Panc1 (cell line): Measurements from ENCODE around the gene GATB. TPM values are rescaled to one million over a fixed set of nuclear protein-coding genes. Genes with fewer than 3 reads are reported as not detected.

Experiments used
- ATAC-seq: fragments of 200-7000 bp; cut with Tn5 transposase; 2 replicates; pipeline ENCODE4 v1.9.1; 2020; ENCODE audit warnings: mild to moderate bottlenecking, moderate library complexity
- BruUV-seq: library from RNA; stranded (reverse); fragments of 400-500 nt; replicated peaks from 2 replicates; lab custom pipeline; 2021; lab: Mats Ljungman, UMichigan
- CTCF ChIA-PET: fragments of 300-600 bp; sonication (Branson Sonifier 250); formaldehyde crosslinking; loops from one replicate; lab custom pipeline; 2022; ENCODE audit warnings: antibody characterized with exemption; lab: Charles Lee
- POLR2A ChIA-PET: fragments of 300-600 bp; sonication (Branson Sonifier 250); formaldehyde crosslinking; loops from one replicate; lab custom pipeline; 2022; ENCODE audit warnings: antibody characterized with exemption; lab: Charles Lee
- DNase-seq: peaks from one replicate; pipeline ENCODE4 v3.0.0-alpha.2; 2010; ENCODE audit warnings: low read depth, low spot score
- H3K27ac ChIP-seq: 2 replicates; pipeline ENCODE4 v1.5.1; 2011; ENCODE audit warnings: mild to moderate bottlenecking, low read length, inconsistent platforms
- H3K27me3 ChIP-seq: fragments of 200-500 bp; sonication (Bioruptor generic); 2 replicates; pipeline ENCODE4 v1.6.0; 2014; ENCODE audit warnings: low read length, inconsistent platforms; ENCODE audit not compliant: control insufficient read depth, insufficient read depth
- H3K36me3 ChIP-seq: fragments of 200-500 bp; sonication (Bioruptor generic); 2 replicates; pipeline ENCODE4 v1.5.1; 2014; ENCODE audit warnings: inconsistent platforms, mild to moderate bottlenecking, low read length, moderate library complexity; ENCODE audit not compliant: control insufficient read depth, insufficient read depth
- H3K4me1 ChIP-seq: 2 replicates; pipeline ENCODE4 v1.5.1; 2011; ENCODE audit warnings: inconsistent platforms, mild to moderate bottlenecking, low read length, moderate library complexity; ENCODE audit not compliant: control insufficient read depth, insufficient read depth
- H3K4me3 ChIP-seq, 2 experiments: 2 replicates each; pipeline ENCODE4 v1.5.1; 2011 to 2012; ENCODE audit warnings: low read depth in 2 of 2, low read length in 2 of 2, mild to moderate bottlenecking in 2 of 2, inconsistent platforms in 1 of 2, moderate library complexity in 1 of 2
- H3K9me3 ChIP-seq: fragments of 200-500 bp; sonication (Bioruptor generic); 2 replicates; pipeline ENCODE4 v1.5.1; 2014; ENCODE audit warnings: low read depth, mild to moderate bottlenecking, inconsistent platforms, low read length, moderate library complexity; ENCODE audit not compliant: control insufficient read depth, insufficient read depth
- CTCF ChIP-seq: fragments of 450-650 bp; IDR thresholded peaks from 2 replicates; pipeline ENCODE4 v1.5.1; 2017; ENCODE audit warnings: mild to moderate bottlenecking
- POLR2AphosphoS5 ChIP-seq: IDR thresholded peaks from 2 replicates; pipeline ENCODE4 v1.6.1; 2012; ENCODE audit warnings: mild to moderate bottlenecking, low read depth, low read length, moderate library complexity
- SIN3A ChIP-seq: IDR thresholded peaks from 2 replicates; pipeline ENCODE4 v1.6.1; 2012; ENCODE audit warnings: low read depth, mild to moderate bottlenecking, low read length, moderate library complexity, borderline replicate concordance; ENCODE audit not compliant: insufficient read depth
- TCF7L2 ChIP-seq: IDR thresholded peaks from 2 replicates; pipeline ENCODE4 v1.6.1; 2011; ENCODE audit warnings: mild to moderate bottlenecking, low read depth, low read length, inconsistent platforms
- in situ Hi-C: cut with HindIII; loops from 2 replicates; pipeline ENCODE4 v1.10.0; 2016; ENCODE audit warnings: low sequenced_read_pairs, low pct_unique_long_range_greater_than_20kb
- intact Hi-C: fragments of 100-400 bp; cut with micrococcal nuclease; formaldehyde crosslinking; loops from one replicate; pipeline ENCODE4 v1.10.0; 2022; ENCODE audit not compliant: unreplicated experiment
- total RNA-seq: library from RNA; stranded (reverse); gene quantifications from one replicate; pipeline ENCODE4 v1.2.1, GENCODE V29; 2021; ENCODE audit not compliant: unreplicated experiment
- TF ChIP-seq, protein P1 (sequence below), 2 experiments: IDR thresholded peaks; 2 replicates each; pipeline ENCODE4 v1.6.1; 2011 to 2012; ENCODE audit warnings: low read depth in 2 of 2, control low read depth in 1 of 2, low read length in 1 of 2, mild to moderate bottlenecking in 1 of 2, moderate library complexity in 1 of 2; ENCODE audit not compliant: insufficient read depth in 1 of 2

Gene GATB
- total RNA-seq, 1 experiment from 2014 or later: 9.7 TPM

DNA sequence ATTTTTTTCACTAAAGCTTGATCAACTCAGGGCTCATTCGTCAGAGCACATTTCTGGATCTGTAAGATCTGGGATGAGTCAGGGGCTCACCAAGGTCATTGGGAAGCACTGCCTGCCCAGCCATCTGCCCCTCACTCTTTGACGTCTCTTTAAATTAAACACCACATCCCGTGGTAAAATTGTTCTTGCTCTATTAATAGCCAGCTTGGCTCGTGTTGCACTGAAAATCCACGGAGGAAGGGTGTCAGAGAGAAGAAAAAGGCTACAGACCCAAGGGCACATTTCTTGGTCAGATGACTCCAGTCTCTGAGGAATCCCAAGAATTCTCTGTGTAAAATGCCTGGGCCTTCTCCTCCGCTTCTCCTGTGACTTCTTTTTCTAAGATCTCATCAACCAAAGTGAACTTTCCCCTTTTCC, 45.7 kb upstream of the GATB start:
- H3K27me3 ChIP-seq: no peaks in the 10 kb centered on the region
- no peaks in the 10 kb centered on the region for H3K9me3 ChIP-seq
- H3K27ac ChIP-seq: no peak overlapping the region
- no peaks in the 10 kb centered on the region for H3K4me1 ChIP-seq
- BruUV-seq: no TSS peak
- CTCF ChIA-PET: no interaction called here
- no peak overlapping the region for H3K4me3 ChIP-seq
- TF ChIP-seq, protein P1, sequence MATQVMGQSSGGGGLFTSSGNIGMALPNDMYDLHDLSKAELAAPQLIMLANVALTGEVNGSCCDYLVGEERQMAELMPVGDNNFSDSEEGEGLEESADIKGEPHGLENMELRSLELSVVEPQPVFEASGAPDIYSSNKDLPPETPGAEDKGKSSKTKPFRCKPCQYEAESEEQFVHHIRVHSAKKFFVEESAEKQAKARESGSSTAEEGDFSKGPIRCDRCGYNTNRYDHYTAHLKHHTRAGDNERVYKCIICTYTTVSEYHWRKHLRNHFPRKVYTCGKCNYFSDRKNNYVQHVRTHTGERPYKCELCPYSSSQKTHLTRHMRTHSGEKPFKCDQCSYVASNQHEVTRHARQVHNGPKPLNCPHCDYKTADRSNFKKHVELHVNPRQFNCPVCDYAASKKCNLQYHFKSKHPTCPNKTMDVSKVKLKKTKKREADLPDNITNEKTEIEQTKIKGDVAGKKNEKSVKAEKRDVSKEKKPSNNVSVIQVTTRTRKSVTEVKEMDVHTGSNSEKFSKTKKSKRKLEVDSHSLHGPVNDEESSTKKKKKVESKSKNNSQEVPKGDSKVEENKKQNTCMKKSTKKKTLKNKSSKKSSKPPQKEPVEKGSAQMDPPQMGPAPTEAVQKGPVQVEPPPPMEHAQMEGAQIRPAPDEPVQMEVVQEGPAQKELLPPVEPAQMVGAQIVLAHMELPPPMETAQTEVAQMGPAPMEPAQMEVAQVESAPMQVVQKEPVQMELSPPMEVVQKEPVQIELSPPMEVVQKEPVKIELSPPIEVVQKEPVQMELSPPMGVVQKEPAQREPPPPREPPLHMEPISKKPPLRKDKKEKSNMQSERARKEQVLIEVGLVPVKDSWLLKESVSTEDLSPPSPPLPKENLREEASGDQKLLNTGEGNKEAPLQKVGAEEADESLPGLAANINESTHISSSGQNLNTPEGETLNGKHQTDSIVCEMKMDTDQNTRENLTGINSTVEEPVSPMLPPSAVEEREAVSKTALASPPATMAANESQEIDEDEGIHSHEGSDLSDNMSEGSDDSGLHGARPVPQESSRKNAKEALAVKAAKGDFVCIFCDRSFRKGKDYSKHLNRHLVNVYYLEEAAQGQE (IDR thresholded peaks at IDR 0.05; ENCODE audit: insufficient read depth in 1 of 2, low read depth in 2 of 2, low read length in 1 of 2): no peak
- TF ChIP-seq POLR2AphosphoS5 (no peak), TCF7L2 (no peak), SIN3A (no peak), CTCF (no peak)
- intact Hi-C loops (no loop called here), in situ Hi-C loops (no loop called here)
- no peak for DNase-seq
- ATAC-seq: no peak
- H3K36me3 ChIP-seq: no peaks in the 10 kb centered on the region
- POLR2A ChIA-PET: no interaction called here

- intact Hi-C loops: no loop called here
Measured at GRCh38 chr4:151804821-151805220, 44.0 kb upstream of the GATB start.

More at GRCh38 chr4:151804821-151805220, 44.0 kb upstream of the GATB start:
- Histone ChIP-seq H3K36me3 (no peaks in the 10 kb centered on the region), H3K9me3 (no peaks in the 10 kb centered on the region), H3K4me3 (no peak overlapping the region), H3K4me1 (no peaks in the 10 kb centered on the region), H3K27me3 (no peaks in the 10 kb centered on the region), H3K27ac (no peak overlapping the region)
- ChIA-PET CTCF (no interaction called here), POLR2A (no interaction called here)
- TF ChIP-seq SIN3A (no peak), POLR2AphosphoS5 (no peak), CTCF (no peak), TCF7L2 (no peak)
- TF ChIP-seq, protein P1 (IDR thresholded peaks at IDR 0.05; ENCODE audit: insufficient read depth in 1 of 2, low read depth in 2 of 2, low read length in 1 of 2): no peak
- BruUV-seq: no TSS peak
- DNase-seq (no peak), ATAC-seq (no peak)
- in situ Hi-C loops: no loop called here
